Glutamatergic neuron (in vitro differentiated cells): Measurements from ENCODE around the gene TNS3. TPM values are rescaled to one million over a fixed set of nuclear protein-coding genes. Genes with fewer than 3 reads are reported as not detected.

Experiments
- DNase-seq: peaks from one replicate; pipeline ENCODE4 v3.0.0; 2022
- H3K27ac Mint-ChIP-seq: one replicate; pipeline ENCODE4 v1.8.0; 2020; ENCODE audit warnings: mild to moderate bottlenecking, mixed read lengths, inconsistent platforms; ENCODE audit not compliant: unreplicated experiment
- H3K27me3 Mint-ChIP-seq: one replicate; pipeline ENCODE4 v1.8.0; 2020; ENCODE audit warnings: mild to moderate bottlenecking, moderate library complexity, mixed read lengths, inconsistent platforms; ENCODE audit not compliant: unreplicated experiment
- H3K36me3 Mint-ChIP-seq: one replicate; pipeline ENCODE4 v1.8.0; 2020; ENCODE audit warnings: mild to moderate bottlenecking, mixed read lengths, inconsistent platforms; ENCODE audit not compliant: unreplicated experiment
- H3K4me1 Mint-ChIP-seq: one replicate; pipeline ENCODE4 v1.8.0; 2020; ENCODE audit warnings: mild to moderate bottlenecking, low read depth, mixed read lengths, inconsistent platforms; ENCODE audit not compliant: unreplicated experiment
- H3K4me3 Mint-ChIP-seq: one replicate; pipeline ENCODE4 v1.8.0; 2020; ENCODE audit warnings: mild to moderate bottlenecking, mixed read lengths, inconsistent platforms; ENCODE audit not compliant: unreplicated experiment
- H3K9me3 Mint-ChIP-seq: one replicate; pipeline ENCODE4 v1.8.0; 2020; ENCODE audit warnings: mild to moderate bottlenecking, moderate library complexity, mixed read lengths, inconsistent platforms; ENCODE audit not compliant: unreplicated experiment
- CTCF ChIP-seq: fragments of 200-600 bp; sonication (generic); IDR thresholded peaks from one replicate; pipeline ENCODE4 v1.5.0; 2021; ENCODE audit not compliant: partially characterized antibody, unreplicated experiment
- total RNA-seq: library from RNA; stranded (reverse); fragmentation: NEBNext Ultra II Directional; extraction: Animal tissue kit (Norgen Biotek cat#: 25700); gene quantifications from one replicate; pipeline ENCODE4 v1.2.1, GENCODE V29; 2021; ENCODE audit not compliant: unreplicated experiment

TNS3 gene
- total RNA-seq, 1 donor from 2014 or later: 3.8 TPM

- H3K4me1 Mint-ChIP-seq: peaks cover 25% of the 10 kb centered on the region
- H3K4me3 Mint-ChIP-seq: no peak overlapping the region
- H3K27ac Mint-ChIP-seq: no peak overlapping the region
- DNase-seq: no peak
- H3K9me3 Mint-ChIP-seq: peaks cover 2% of the 10 kb centered on the region
- TF ChIP-seq CTCF: no peak
- peaks cover 2% of the 10 kb centered on the region for H3K27me3 Mint-ChIP-seq
- peaks cover 4% of the 10 kb centered on the region for H3K36me3 Mint-ChIP-seq
These were observed 97.5 kb downstream of the TNS3 start for GRCh38 chr7:47484457-47484856.

GRCh38 chr7:47483604-47484273 is 98.2 kb downstream of the TNS3 start:
- no peak for DNase-seq
- peaks cover 4% of the 10 kb centered on the region for H3K36me3 Mint-ChIP-seq
- peaks cover 2% of the 10 kb centered on the region for H3K27me3 Mint-ChIP-seq
- H3K9me3 Mint-ChIP-seq: peaks cover 2% of the 10 kb centered on the region
- no peak overlapping the region for H3K4me3 Mint-ChIP-seq
- no peak for TF ChIP-seq CTCF
- peaks cover 22% of the 10 kb centered on the region for H3K4me1 Mint-ChIP-seq
- no peak overlapping the region for H3K27ac Mint-ChIP-seq

- no peak for TF ChIP-seq CTCF
- H3K4me1 Mint-ChIP-seq: peaks cover 22% of the 10 kb centered on the region
- H3K27ac Mint-ChIP-seq: no peak overlapping the region
- peak overlapping the region; percentile 34 for H3K4me3 Mint-ChIP-seq
- no peak for DNase-seq
- H3K9me3 Mint-ChIP-seq: peaks cover 2% of the 10 kb centered on the region
- H3K36me3 Mint-ChIP-seq: peaks cover 4% of the 10 kb centered on the region
- H3K27me3 Mint-ChIP-seq: peaks cover 2% of the 10 kb centered on the region
These were observed 99.7 kb downstream of the TNS3 start for GRCh38 chr7:47482013-47482875.

- Mint-ChIP-seq H3K27ac (no peak overlapping the region), H3K4me3 (peak overlapping the region; percentile 34), H3K4me1 (peaks cover 22% of the 10 kb centered on the region), H3K9me3 (peaks cover 2% of the 10 kb centered on the region), H3K27me3 (peaks cover 2% of the 10 kb centered on the region), H3K36me3 (peaks cover 4% of the 10 kb centered on the region)
- DNase-seq: no peak
- no peak for TF ChIP-seq CTCF
These were observed 100.3 kb downstream of the TNS3 start for GRCh38 chr7:47481541-47482012.
